T47D (cell line): ENCODE results near the gene AOPEP.
A peak's percentile ranks its signal among the peaks of the same experiment; 100 is the strongest.

Experiments
- DNase-seq, 2 experiments: peaks; one replicate each; pipeline versions ENCODE4 v3.0.0 to v3.0.0-alpha.2; 2011 to 2012; ENCODE audit warnings: low read depth in 1 of 2, low spot score in 1 of 2
- JUND ChIP-seq: IDR thresholded peaks from 2 replicates; pipeline ENCODE4 v1.6.1; 2012; ENCODE audit warnings: low read depth
- in situ Hi-C: cut with HindIII; loops from 2 replicates; pipeline ENCODE4 v1.10.0; 2016; ENCODE audit warnings: low sequenced_read_pairs, low pct_unique_long_range_greater_than_20kb

AOPEP gene

DNA sequence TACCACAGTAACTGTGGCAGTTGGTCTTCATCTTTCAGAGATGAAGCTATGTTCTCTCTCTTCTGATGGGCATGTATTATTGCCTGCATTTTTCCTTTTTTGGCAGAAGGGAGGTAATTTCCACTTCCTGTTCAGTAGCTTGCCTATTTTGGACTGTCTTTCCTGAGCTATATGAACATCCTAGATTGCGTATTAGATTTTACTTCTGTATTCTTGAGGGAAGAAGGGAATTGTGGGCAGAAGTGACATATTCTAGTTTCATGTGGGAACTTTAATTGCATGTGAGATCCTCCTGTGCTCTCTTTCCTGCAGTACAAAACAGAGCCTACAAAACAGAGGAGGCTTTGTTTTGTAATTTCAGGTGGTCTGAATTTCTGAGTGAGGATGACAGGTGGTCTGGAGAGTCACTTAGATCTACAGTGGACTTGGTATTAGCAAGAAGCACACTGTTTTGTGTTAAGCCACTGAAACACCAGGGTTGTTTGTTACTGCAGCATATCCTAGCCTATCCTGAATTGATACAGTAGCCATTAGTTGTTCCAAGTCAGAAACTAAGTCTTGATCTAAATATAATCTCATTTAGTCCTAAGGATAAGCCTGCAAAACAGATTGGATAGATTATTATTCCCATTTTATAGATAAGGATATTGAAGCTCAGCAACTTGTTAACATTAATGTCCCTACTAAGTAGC lies 68.1 kb downstream of the AOPEP start:
- DNase-seq, result no peak
- TF ChIP-seq JUND, result no peak
- in situ Hi-C loops, result no loop called here

DNA sequence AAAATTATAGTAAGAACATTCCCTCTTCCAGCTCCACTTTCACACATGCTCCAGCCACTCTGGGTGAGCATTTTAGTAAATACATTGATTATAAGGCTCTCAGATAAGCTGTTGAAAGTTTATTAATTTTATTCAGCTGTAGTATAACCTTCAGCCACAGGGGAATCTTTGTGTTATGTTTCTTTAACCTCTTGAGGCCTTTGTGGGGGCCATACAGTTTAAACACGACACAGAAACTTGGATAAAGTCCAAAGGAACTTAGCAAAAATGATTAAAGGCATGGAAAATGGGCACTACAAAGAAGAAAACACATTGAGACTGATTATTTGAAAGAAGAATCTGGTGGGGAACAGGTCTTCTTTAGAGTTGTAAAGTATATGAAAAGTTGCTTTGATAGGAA lies 70.2 kb downstream of the AOPEP start:
- in situ Hi-C loops, result no loop called here
- no peak for TF ChIP-seq JUND
- DNase-seq, result no peak

DNA sequence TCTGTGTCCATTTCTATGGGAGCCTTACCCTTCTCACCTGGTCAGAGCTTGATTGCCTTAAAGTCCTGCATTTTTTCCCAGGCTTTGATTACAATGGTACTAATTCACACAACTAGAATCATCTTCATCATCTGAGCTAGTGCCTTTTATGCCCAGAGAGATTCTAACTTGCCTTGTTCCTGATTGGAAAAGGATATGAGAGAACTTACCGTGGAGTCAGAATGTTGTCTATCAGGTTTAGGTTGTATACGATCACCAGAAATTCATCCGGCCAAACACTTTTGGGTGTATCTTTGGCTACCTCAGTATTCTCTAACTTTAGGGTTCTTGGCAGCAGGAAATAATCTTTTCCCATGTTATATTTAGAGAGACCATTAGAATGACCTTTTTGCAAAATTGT lies 71.7 kb downstream of the AOPEP start:
- TF ChIP-seq JUND, result no peak
- DNase-seq, result peak in 1 of 2 experiments; percentile 40
- in situ Hi-C loops, result no loop called here

DNA sequence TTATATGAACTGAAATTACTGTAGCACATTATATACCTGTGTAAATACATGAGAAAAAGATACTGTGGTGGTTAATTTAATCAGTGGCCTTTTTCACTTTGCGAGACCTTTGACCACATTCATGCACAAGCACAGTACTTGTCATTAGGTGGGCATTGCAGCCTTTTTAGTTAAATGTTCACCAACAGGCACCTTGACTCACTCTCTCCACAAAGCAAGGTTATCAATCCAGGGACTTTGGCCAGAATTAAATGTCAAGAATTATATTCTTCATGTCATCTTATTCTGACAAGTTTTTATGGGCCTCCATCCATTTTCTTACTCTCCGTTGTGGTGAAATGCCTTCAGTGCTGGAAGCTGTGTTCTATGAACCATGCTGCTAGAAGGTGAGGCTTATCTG lies 72.2 kb downstream of the AOPEP start:
- no peak for DNase-seq
- TF ChIP-seq JUND, result no peak
- in situ Hi-C loops, result no loop called here

DNA sequence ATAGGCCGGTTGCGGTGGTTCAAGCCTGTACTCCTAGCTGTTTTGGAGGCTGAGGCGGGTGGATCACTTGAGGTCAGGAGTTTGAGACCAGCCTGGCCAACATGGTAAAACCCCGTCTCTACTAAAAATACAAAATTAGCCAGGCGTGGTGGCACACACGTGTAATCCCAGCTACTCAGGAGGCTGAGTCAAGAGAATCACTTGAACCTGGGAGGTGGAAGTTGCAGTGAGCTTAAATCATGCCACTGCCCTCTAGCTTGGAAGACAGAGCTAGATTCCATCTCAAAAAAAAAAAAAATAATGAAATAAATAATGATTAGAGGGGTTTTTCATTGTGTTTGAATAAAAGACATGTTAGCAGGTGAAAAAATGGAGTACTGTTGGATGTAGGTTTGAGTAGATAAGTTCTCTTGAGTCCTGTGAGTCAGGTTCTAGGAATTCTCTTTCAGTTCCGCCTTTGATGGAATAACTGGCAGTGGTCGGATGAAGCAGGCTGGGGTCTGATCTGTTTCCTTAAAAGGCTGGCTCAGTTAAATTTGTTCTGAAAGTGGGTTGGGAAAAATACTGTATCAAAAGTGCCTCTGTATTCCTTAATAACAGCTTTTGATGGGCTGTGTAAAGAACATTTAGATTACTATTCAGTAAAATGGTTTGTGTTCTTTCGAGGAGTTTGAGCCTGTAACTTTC lies 73.2 kb downstream of the AOPEP start:
- no peak for DNase-seq
- in situ Hi-C loops, result no loop called here
- no peak for TF ChIP-seq JUND

- no peak for TF ChIP-seq JUND
- in situ Hi-C loops, result no loop called here
- DNase-seq, result no peak
Measured at GRCh38 chr9:94800424-94801117, 74.1 kb downstream of the AOPEP start.

DNA sequence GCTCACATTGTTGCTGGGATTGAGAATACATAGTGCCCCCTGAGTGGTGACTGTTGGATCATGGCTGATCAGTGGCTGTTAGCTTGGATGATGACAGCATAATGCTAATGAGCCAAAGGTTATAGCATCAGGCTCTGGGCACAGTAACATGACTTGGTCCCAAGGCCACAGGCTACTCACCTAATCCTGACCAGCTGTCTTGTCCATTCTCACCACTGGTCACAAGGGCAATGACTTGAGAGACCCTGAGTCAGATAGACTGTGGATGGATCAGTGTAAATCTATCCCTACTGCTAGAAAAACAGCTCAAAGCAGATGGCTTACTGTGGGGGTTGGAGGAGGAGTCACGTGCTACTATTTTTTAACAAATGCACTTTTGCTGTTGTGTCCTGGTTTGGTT lies 74.7 kb downstream of the AOPEP start:
- no peak for TF ChIP-seq JUND
- in situ Hi-C loops, result no loop called here
- no peak for DNase-seq

GRCh38 chr9:94801681-94802080 lies 75.2 kb downstream of the AOPEP start:
- in situ Hi-C loops, result no loop called here

DNA sequence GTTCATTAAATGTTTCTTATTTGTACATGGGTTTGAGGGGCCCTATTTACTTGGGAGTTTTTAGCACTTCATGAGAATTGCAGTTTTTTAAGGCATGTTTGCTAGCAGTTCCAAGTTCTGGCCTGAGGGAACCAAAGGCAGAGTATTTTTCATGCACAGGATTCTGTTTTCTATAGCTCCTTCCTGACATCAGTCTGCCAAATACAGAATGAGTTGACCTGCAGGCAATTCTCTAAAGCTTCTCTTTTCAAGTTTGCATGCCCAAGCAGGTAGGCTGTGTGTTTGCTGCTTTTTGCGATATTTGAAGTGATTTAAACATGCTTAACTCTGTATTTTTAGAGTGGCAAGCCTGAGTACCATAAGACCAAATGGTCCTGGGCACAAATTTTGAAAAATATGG lies 75.8 kb downstream of the AOPEP start:
- DNase-seq, result no peak
- no peak for TF ChIP-seq JUND
- in situ Hi-C loops, result no loop called here

More at GRCh38 chr9:94801681-94802080, 75.2 kb downstream of the AOPEP start:
- DNase-seq, result no peak
- TF ChIP-seq JUND, result no peak

- no peak for TF ChIP-seq JUND
- DNase-seq, result no peak
- in situ Hi-C loops, result no loop called here
Measured at GRCh38 chr9:94802793-94803192, 76.3 kb downstream of the AOPEP start.

DNA sequence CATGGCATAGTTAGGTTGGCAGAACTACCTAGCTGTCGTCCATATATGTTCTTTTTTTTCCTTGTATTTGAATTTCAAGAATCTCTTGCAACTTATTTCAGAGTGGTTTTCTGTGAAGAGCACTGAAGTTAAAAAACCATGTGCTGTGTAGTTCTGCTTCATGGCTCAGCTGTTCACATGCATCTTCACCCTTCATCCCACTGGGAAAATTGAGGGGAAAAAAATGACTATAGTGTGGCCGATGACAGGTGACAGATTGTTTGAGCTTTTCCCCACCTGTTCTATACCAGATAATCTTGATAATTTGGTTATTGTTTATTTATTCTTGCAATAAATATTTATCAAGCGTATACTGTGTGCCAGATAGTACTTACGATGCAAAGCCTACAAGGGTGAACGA lies 77.8 kb downstream of the AOPEP start:
- in situ Hi-C loops, result no loop called here
- no peak for DNase-seq
- no peak for TF ChIP-seq JUND

DNA sequence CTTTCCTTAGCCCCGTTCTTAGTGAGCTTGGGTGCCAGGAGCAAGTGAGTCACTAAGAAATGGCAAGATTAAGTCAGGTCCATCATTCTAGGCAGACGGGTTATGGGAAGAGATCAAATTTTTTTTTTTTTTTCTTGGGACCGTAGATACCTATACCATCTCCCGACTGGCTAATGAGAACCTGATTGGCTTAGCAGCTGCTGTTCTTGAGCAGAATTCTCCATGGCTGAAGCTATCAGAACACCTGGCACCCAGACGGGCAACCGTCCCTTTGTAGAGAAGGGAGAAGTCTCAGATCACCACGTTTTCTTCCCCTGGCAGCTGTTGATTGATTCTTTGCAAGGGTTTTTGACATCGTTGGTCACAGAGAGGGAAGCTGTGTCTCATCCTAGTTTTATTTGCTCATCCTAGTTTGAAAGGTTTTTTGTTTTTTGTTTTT lies 78.6 kb downstream of the AOPEP start:
- DNase-seq, result no peak
- in situ Hi-C loops, result no loop called here
- TF ChIP-seq JUND, result no peak

DNA sequence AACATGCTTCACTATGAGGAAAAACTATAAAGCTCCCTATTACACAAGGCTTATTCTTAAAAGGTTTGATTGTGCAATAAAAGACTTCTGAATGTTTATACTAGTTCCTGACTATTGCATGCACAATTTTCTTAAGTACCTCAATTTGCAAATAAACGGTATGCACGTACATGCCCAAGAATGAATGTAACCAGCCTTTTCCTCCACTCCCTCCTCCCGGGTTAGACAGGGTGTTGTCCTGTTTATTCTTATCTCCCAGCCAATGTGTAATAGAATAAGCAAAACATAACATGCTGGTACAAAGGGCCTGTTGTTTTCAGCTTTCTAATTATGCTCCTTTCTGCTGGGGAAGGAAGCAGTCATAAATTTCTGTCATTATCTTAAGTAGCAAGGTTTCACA lies 79.1 kb downstream of the AOPEP start:
- DNase-seq, result no peak
- no peak for TF ChIP-seq JUND
- in situ Hi-C loops, result no loop called here
